Activated CD4-positive, alpha-beta T cell treated with anti-CD3 and anti-CD28 coated beads, Interleukin-2, amount 10 ng/mL, durations not matched to agents 7 days and 5 days (primary cell): Measurements from ENCODE around the gene EPN3. TPM values are rescaled to one million over a fixed set of nuclear protein-coding genes. Genes with fewer than 3 reads are reported as not detected.

Experiments used
- CTCF ChIA-PET: fragments of 350-600 bp; sonication (Branson Sonifier 250); formaldehyde crosslinking; loops from one replicate; lab custom pipeline; 2021; ENCODE audit warnings: antibody characterized with exemption; lab: Charles Lee
- POLR2A ChIA-PET: fragments of 350-600 bp; sonication (Branson Sonifier 250); formaldehyde crosslinking; loops from one replicate; lab custom pipeline; 2021; ENCODE audit warnings: antibody characterized with exemption; lab: Charles Lee
- DNase-seq: peaks from one replicate; pipeline ENCODE4 v3.0.0-alpha.2; 2020
- H3K27ac Mint-ChIP-seq: one replicate; pipeline ENCODE4 v1.8.0; 2021; ENCODE audit warnings: mild to moderate bottlenecking, moderate library complexity, mixed read lengths
- H3K27me3 Mint-ChIP-seq: one replicate; pipeline ENCODE4 v1.8.0; 2021; ENCODE audit warnings: mixed read lengths
- H3K36me3 Mint-ChIP-seq: one replicate; pipeline ENCODE4 v1.8.0; 2021; ENCODE audit warnings: low read depth, mixed read lengths
- H3K4me1 Mint-ChIP-seq: one replicate; pipeline ENCODE4 v1.8.0; 2021; ENCODE audit warnings: mixed read lengths
- H3K4me3 Mint-ChIP-seq: one replicate; pipeline ENCODE4 v1.8.0; 2021; ENCODE audit warnings: mild to moderate bottlenecking, moderate library complexity, mixed read lengths
- H3K9me3 Mint-ChIP-seq: one replicate; pipeline ENCODE4 v1.8.0; 2021; ENCODE audit warnings: mixed read lengths
- total RNA-seq, 2 experiments: library from RNA; stranded (reverse); gene quantifications; one replicate each; pipeline ENCODE4 v1.2.3, GENCODE V29; 2021

The EPN3 gene
- total RNA-seq, 2 experiments from 2014 or later = not detected

DNA sequence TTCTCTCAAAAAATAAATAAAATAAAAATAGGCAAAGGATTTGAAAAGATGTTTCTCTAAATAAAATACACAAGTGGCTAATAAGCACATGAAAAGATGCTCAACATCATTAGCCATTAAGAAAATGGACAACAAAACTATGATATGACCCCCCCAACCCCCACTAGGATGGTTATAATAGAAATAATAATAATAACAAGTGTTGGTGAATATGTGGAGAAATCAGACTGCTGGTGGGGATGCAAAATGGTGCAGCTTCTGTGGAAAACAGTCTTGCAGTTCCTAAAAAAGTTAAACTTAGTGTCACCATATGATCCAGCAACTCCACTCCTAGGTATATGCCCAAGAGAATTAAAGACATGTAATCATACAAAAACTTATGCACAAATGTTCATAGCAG, 33.3 kb upstream of the EPN3 start:
- no peak overlapping the region for H3K27ac Mint-ChIP-seq
- no peaks in the 10 kb centered on the region for H3K9me3 Mint-ChIP-seq
- POLR2A ChIA-PET = no interaction called here
- H3K4me3 Mint-ChIP-seq = no peak overlapping the region
- H3K4me1 Mint-ChIP-seq = peaks cover 8% of the 10 kb centered on the region
- CTCF ChIA-PET = interaction anchor here (1.6 kb wide), 1 partner anchor 15 kb away, joined by 5 read pairs; no protein-coding TSS in a partner anchor
- H3K27me3 Mint-ChIP-seq = peaks cover 2% of the 10 kb centered on the region
- no peak for DNase-seq
- H3K36me3 Mint-ChIP-seq = no peaks in the 10 kb centered on the region

DNA sequence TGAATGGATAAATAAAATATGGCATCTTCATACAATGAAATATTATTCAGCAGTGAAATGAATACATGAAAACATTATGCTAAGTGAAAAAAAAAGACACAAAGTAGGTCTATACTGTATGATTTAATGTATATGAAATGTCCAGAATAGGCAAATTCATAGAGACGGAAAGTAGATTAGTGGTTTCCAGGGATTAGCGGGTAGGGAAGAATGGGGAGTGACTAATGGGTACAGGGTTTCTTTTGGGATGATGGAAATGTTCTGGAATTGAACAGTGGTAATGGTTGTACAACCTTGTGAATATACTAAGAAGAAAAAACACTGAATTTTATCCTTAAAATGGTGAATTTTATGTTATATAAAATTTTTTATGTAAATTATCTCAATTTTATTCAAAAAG, 32.8 kb upstream of the EPN3 start:
- no peak overlapping the region for H3K27ac Mint-ChIP-seq
- H3K36me3 Mint-ChIP-seq = no peaks in the 10 kb centered on the region
- no peaks in the 10 kb centered on the region for H3K9me3 Mint-ChIP-seq
- H3K27me3 Mint-ChIP-seq = peaks cover 2% of the 10 kb centered on the region
- CTCF ChIA-PET = interaction anchor here (1.6 kb wide), 1 partner anchor 16 kb away, joined by 5 read pairs; no protein-coding TSS in a partner anchor
- H3K4me1 Mint-ChIP-seq = peaks cover 12% of the 10 kb centered on the region
- DNase-seq = no peak
- POLR2A ChIA-PET = no interaction called here
- H3K4me3 Mint-ChIP-seq = no peak overlapping the region

DNA sequence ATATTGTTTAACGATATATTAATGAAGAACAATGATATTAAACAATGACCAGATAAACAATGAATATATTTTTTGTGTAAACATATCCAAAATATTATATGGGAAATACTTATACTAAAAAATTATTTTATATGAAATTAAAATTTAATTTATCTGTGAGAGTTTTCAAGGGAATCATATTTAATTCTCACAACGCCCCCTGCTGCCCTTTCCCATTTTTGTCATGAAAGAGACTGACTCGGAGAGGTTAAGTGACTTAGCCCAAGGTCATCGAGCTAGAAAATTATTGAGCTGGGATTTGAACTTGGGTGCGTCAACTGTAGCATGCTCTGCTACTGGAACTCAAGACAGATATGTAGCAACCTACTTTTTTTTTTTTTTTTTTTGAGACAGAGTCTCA, 31.5 kb upstream of the EPN3 start:
- CTCF ChIA-PET = interaction anchor here (0.6 to 3.5 kb wide), 6 partner anchors 10 to 22 kb away, joined by 3 to 9 read pairs (median 4); partner anchors contain the start of gene RSAD1

DNA sequence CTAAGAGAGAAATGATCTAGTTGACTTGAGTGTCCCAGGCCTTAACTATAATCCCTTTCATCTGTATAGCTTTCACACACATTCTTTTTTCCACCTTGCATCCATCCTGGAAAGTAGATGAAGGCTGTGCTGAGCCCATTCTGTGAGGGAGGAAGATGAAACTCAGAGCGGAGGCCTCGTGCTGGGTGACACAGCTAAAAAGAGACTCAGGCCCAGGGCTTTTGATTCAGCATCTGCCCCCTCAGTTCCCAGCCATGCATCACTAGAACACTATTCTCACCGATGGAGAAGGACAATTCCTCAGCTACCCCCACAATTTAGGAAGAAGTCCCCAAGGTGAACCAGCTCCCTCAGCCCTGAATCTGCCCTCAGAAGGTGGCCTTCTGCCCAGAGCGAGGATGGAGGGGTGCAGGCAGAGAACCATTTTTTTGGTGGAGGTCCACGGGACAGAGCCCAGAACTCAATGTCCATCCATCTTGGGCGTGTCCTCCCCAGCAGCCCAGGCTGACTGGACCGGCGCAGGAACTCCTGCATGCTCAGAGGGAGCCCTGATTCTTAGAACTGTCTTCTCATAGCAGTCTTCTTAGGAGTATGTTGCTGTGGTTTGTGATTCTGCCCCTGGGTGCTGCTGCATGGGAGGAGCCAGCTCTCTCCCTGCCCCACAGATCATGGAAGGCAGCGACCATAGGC, 30.1 kb upstream of the EPN3 start:
- Mint-ChIP-seq H3K9me3 (no peaks in the 10 kb centered on the region), H3K27me3 (peaks cover 9% of the 10 kb centered on the region), H3K4me3 (no peak overlapping the region), H3K27ac (no peak overlapping the region), H3K4me1 (peaks cover 21% of the 10 kb centered on the region), H3K36me3 (no peaks in the 10 kb centered on the region)
- no peak for DNase-seq
- POLR2A ChIA-PET = no interaction called here
- CTCF ChIA-PET = interaction anchor here (0.5 to 3.5 kb wide), 8 partner anchors 9 to 68 kb away, joined by 3 to 9 read pairs (median 4); partner anchors contain the start of gene RSAD1

More for the DNA sequence above, 31.5 kb upstream of the EPN3 start:
- peaks cover 7% of the 10 kb centered on the region for H3K27me3 Mint-ChIP-seq
- no peak overlapping the region for H3K4me3 Mint-ChIP-seq
- POLR2A ChIA-PET = no interaction called here
- H3K4me1 Mint-ChIP-seq = peaks cover 21% of the 10 kb centered on the region
- no peaks in the 10 kb centered on the region for H3K9me3 Mint-ChIP-seq
- DNase-seq = peak; percentile 35
- H3K36me3 Mint-ChIP-seq = no peaks in the 10 kb centered on the region
- no peak overlapping the region for H3K27ac Mint-ChIP-seq

DNA sequence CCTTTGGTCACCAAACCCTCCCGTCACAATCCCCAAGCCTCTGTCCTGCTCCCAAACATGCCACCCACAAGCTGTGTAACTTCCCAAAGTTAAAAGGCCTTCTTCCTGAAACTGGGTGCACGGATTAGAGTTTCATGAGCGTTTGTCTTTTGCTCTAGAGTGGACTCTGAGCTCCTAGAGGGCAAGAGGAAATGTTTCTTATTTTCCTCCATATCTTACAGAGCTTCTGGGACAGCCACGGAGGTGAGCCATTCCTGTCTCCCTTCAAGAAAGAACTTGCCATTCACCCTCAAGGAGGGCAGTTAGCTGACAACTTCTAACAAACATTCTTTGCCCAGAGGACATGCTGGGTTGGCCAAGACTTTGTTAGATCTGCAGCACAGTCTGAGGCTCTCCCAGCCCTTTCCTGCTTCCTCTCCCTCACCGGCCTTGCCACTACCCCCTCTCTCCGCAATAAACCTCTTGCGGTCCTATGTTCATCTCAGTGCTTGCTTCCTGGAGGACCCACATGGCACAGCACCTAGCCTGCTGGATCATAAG, 26.9 kb upstream of the EPN3 start:
- ChIA-PET POLR2A (no interaction called here), CTCF (interaction anchor here (0.9 to 2.3 kb wide), 6 partner anchors 20 to 72 kb away, joined by 3 to 6 read pairs (median 6); no protein-coding TSS in a partner anchor)
- H3K36me3 Mint-ChIP-seq = no peaks in the 10 kb centered on the region
- DNase-seq = no peak
- H3K4me3 Mint-ChIP-seq = no peak overlapping the region
- H3K4me1 Mint-ChIP-seq = peaks cover 43% of the 10 kb centered on the region
- peaks cover 9% of the 10 kb centered on the region for H3K27me3 Mint-ChIP-seq
- H3K27ac Mint-ChIP-seq = no peak overlapping the region
- no peaks in the 10 kb centered on the region for H3K9me3 Mint-ChIP-seq

DNA sequence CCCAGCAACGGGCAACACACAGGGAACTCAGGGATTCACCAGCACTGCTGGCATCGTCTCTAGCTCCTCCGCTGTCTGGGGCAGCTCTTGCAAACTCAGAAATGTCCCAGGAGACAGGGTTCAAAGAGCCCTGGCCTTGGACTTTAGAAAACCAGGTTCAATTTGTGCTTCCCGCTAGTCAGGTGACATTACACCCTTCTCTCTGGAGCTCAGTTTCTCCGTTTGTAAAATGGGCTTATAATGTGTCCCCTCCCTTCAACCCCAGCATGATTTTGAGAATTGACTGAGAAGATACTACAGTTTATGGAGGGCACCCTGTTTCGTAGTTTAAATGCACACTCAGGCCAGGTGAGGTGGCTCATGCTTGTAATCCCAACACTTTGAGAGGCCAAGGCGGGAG, 26.2 kb upstream of the EPN3 start:
- no peaks in the 10 kb centered on the region for H3K9me3 Mint-ChIP-seq
- no peak for DNase-seq
- H3K4me1 Mint-ChIP-seq = peaks cover 50% of the 10 kb centered on the region
- no peak overlapping the region for H3K27ac Mint-ChIP-seq
- POLR2A ChIA-PET = no interaction called here
- no peak overlapping the region for H3K4me3 Mint-ChIP-seq
- no peaks in the 10 kb centered on the region for H3K36me3 Mint-ChIP-seq
- CTCF ChIA-PET = interaction anchor here (0.6 to 2.3 kb wide), 7 partner anchors 21 to 412 kb away, joined by 3 to 6 read pairs (median 4); partner anchors contain the start of genes LRRC59 and PPP1R9B
- H3K27me3 Mint-ChIP-seq = peaks cover 9% of the 10 kb centered on the region

DNA sequence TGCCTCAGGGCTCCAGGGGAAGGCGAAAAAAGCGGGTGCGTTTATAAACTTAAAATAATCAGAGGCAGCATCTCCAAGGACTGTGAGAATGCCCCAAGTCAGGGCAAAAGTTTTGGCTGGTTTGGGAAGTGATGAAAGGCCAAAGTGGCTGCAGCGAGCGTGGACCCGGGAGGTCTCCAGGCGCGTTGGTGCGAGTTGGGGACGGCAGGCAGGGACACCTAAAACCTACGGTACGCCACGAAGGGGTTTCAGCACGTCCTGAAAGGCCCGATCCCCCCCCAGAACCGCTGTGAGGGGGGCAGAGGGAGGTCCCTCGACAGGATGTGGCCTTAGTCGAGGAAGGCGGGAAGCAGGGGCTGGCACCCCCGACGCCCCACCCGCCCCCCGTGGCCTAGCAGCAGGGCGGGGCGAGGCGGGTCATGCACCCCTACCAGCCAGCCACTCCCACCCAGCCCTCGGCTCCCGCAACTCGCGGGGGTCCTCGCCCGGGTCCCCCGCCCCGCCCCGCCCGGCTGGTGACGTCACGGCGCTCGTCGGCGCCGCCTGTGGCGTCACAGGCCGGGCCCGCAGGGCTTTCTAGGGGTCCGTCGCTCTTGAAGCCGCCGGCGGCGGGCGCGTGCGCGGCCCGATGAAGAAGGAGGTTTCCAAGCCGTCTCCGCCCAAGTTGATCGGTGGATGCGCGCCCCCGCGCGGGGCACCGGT, 24.5 kb upstream of the EPN3 start, which contains the start of gene MYCBPAP:
TSS of gene MYCBPAP (plus strand) at position 569 of the 702 bp plus-strand sequence. CDS start 236 bp downstream, outside the sequence.
- peak within 1 kb of the TSS; percentile 79 for H3K4me3 Mint-ChIP-seq
- peak within 1 kb of the TSS; percentile 87 for H3K27ac Mint-ChIP-seq
- peaks cover 9% of the 10 kb centered on the region for H3K27me3 Mint-ChIP-seq
- peak; percentile 77 for DNase-seq
- H3K4me1 Mint-ChIP-seq = peaks cover 57% of the 10 kb centered on the region
- POLR2A ChIA-PET = no interaction called here
- H3K36me3 Mint-ChIP-seq = no peaks in the 10 kb centered on the region
- no peaks in the 10 kb centered on the region for H3K9me3 Mint-ChIP-seq
- CTCF ChIA-PET = interaction anchor here (0.6 to 2.3 kb wide), 4 partner anchors 29 to 414 kb away, joined by 3 to 6 read pairs (median 4); partner anchors contain the start of gene LRRC59

DNA sequence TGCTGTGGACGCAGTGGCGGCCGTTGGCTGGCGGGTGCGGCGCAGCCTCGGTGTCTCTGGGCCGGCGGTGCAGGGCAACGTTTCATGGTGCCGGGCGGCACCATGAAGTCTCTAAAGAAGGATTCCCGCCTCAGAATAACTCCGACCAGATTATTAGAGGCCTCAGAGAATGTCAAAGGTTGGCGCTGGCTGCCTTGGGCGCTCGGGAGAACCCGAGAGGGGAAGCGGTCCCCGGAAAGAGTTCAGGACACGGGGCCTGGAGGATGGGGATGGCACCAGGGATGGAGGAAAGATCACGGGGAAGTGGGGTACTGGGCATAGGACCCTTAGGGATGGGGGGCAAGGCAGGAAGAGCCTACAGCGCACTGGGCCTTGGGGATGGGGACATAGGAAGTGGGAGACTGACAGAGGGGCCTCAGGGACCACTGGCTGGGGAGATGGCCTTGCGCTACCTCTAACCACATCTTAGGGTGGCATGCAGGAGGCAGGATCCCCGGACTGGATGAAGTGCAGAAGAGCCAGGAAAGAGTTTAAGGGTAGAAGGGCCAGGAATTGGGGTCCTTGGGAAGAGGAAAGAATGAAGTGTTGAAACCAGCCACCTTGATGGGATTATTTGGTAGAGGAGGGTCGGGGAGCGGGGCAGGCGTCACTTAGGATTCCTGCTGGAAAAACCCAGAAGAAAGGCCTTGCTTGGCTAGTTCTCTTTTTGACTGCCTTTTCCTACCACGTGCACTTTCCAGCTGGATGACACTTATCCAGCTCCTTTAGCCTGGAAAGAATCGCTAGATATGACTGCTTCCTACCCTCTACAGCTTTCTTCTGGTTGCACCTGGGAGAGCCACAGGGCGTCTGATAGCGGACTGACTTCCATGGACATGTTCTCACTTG, 23.7 kb upstream of the EPN3 start:
- Mint-ChIP-seq H3K9me3 (no peaks in the 10 kb centered on the region), H3K27ac (peak overlapping the region; percentile 87), H3K4me3 (peak overlapping the region; percentile 79), H3K36me3 (no peaks in the 10 kb centered on the region), H3K27me3 (peaks cover 7% of the 10 kb centered on the region), H3K4me1 (peaks cover 54% of the 10 kb centered on the region)
- ChIA-PET POLR2A (no interaction called here), CTCF (interaction anchor here (0.6 to 1.3 kb wide), 6 partner anchors 11 to 300 kb away, joined by 3 to 4 read pairs (median 3); no protein-coding TSS in a partner anchor)
- no peak for DNase-seq

DNA sequence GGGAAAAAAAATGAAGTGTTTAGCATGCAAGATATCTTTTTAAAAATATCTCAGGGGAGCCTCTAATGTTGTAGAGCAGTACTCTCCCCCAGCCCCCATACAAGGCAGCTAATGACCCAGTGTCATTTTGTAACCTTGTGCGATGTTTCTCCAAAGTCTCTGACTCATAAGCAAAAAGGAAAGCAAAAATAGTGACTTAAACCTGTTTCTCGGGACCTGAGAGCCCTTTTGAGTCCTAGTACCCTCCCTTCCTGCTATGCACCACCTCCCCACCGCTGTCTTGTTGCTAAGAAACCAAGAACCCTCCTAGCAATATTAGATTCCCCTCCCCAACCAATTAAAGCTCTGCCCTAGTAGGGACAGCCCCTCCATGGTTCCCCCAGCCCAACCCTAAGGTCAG, 21.5 kb upstream of the EPN3 start:
- H3K27me3 Mint-ChIP-seq = peaks cover 2% of the 10 kb centered on the region

DNA sequence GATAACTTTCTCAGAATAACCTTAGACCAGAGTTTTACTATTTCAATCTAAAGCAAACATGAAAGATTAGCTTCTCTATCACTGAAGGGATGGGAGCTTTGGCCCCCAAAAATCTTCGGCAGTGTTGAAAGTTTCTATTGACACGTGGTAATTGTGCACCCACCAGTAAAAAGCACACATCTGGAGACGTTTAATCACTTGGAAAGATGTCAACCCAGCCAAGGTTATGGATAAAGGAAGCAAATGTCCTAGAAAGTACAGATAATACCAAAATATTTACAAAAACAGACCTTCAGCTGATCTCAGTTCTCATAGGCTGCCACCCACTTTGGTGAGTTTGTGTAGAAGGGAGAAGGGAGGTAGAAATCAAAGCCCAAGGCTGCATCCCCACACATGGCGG, 19.0 kb upstream of the EPN3 start:
- Mint-ChIP-seq H3K9me3 (no peaks in the 10 kb centered on the region), H3K36me3 (no peaks in the 10 kb centered on the region), H3K4me1 (peaks cover 45% of the 10 kb centered on the region), H3K4me3 (no peak overlapping the region), H3K27ac (no peak overlapping the region), H3K27me3 (no peaks in the 10 kb centered on the region)
- ChIA-PET POLR2A (no interaction called here), CTCF (interaction anchor here (0.6 to 1.2 kb wide), 2 partner anchors 12 to 31 kb away, joined by 3 to 4 read pairs; no protein-coding TSS in a partner anchor)
- no peak for DNase-seq

More for the DNA sequence above, 21.5 kb upstream of the EPN3 start:
- Mint-ChIP-seq H3K4me3 (peak overlapping the region; percentile 9), H3K4me1 (peaks cover 37% of the 10 kb centered on the region), H3K27ac (peak overlapping the region; percentile 86), H3K9me3 (no peaks in the 10 kb centered on the region), H3K36me3 (no peaks in the 10 kb centered on the region)
- ChIA-PET POLR2A (no interaction called here), CTCF (interaction anchor here (1.0 to 1.5 kb wide), 5 partner anchors 9 to 118 kb away, joined by 3 to 6 read pairs (median 5); no protein-coding TSS in a partner anchor)
- DNase-seq = peak; percentile 73

DNA sequence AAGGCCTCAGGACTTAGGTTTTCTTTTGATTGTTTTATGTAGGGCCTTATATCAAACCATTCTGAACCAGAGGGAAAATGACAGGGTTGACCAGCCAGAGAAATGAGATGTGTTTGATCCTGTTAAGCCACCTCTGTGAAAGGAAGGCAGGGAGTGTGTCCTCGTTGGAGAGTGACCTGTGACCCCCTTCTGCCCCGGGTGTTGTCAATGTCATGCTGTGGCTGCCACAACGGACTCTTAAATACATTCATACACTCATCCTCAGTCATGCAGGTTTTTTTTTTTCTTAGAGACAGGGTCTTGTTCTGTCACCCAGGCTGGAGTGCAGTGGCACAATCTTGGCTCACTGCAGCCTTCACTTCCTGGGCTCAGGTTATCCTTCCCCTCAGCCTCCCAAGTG, 18.1 kb upstream of the EPN3 start:
- Mint-ChIP-seq H3K36me3 (no peaks in the 10 kb centered on the region), H3K27me3 (no peaks in the 10 kb centered on the region), H3K9me3 (no peaks in the 10 kb centered on the region), H3K4me1 (peaks cover 38% of the 10 kb centered on the region), H3K4me3 (no peak overlapping the region), H3K27ac (no peak overlapping the region)
- CTCF ChIA-PET = interaction anchor here (1.0 to 1.6 kb wide), 3 partner anchors 11 to 28 kb away, joined by 3 to 4 read pairs (median 3); no protein-coding TSS in a partner anchor
- POLR2A ChIA-PET = no interaction called here
- DNase-seq = no peak
